GM23338 (cell line): ENCODE data around the gene ST8SIA6.

Experiments used
- CREB1 ChIP-seq: fragments of 250-450 bp; sonication (Bioruptor Pico); IDR thresholded peaks from 2 replicates; pipeline ENCODE4 v1.5.0; 2020; ENCODE audit warnings: low read depth, mild to moderate bottlenecking, moderate library complexity
- CTCF ChIP-seq, 2 experiments: fragments of 200-600 bp in 1 of 2; sonication (generic) in 1 of 2; conservative IDR thresholded peaks; 2 replicates each; pipeline versions ENCODE4 v1.5.1 to v1.6.1; 2016 to 2017; ENCODE audit warnings: antibody characterized with exemption in 2 of 2, low read depth in 2 of 2, mild to moderate bottlenecking in 2 of 2, moderate library complexity in 1 of 2
- EZH2 ChIP-seq: fragments of 200-600 bp; sonication (generic); IDR thresholded peaks from one replicate; pipeline ENCODE4 v1.8.0; 2017; ENCODE audit warnings: antibody characterized with exemption, mild to moderate bottlenecking, low read depth; ENCODE audit not compliant: unreplicated experiment
- EZH2phosphoT487 ChIP-seq: fragments of 200-600 bp; sonication (generic); IDR thresholded peaks from one replicate; pipeline ENCODE4 v1.8.1; 2018; ENCODE audit warnings: antibody characterized with exemption; ENCODE audit not compliant: unreplicated experiment
- JUNB ChIP-seq: IDR thresholded peaks from one replicate; pipeline ENCODE4 v1.6.1; 2016; ENCODE audit warnings: antibody characterized with exemption; ENCODE audit not compliant: unreplicated experiment
- POLR2AphosphoS5 ChIP-seq: IDR thresholded peaks from 2 replicates; pipeline ENCODE4 v1.6.1; 2016; ENCODE audit warnings: antibody characterized with exemption, low read depth
- REST ChIP-seq: IDR thresholded peaks from one replicate; pipeline ENCODE4 v1.6.1; 2018; ENCODE audit warnings: antibody characterized with exemption; ENCODE audit not compliant: unreplicated experiment
- STAT1 ChIP-seq: IDR thresholded peaks from one replicate; pipeline ENCODE4 v1.6.1; 2016; ENCODE audit warnings: antibody characterized with exemption; ENCODE audit not compliant: unreplicated experiment
- ZNF114 ChIP-seq: fragments of 250-450 bp; sonication (Bioruptor Pico); IDR thresholded peaks from 2 replicates; pipeline ENCODE4 v1.5.0; 2020; ENCODE audit warnings: mild to moderate bottlenecking, moderate library complexity
- ZNF331 ChIP-seq: fragments of 250-450 bp; sonication (Bioruptor Pico); IDR thresholded peaks from 2 replicates; pipeline ENCODE4 v1.5.0; 2020; ENCODE audit warnings: low read depth, mild to moderate bottlenecking, moderate library complexity
- TF ChIP-seq, protein P1 (sequence below): IDR thresholded peaks from 2 replicates; pipeline ENCODE4 v1.6.1; 2016; ENCODE audit warnings: antibody characterized with exemption

DNA sequence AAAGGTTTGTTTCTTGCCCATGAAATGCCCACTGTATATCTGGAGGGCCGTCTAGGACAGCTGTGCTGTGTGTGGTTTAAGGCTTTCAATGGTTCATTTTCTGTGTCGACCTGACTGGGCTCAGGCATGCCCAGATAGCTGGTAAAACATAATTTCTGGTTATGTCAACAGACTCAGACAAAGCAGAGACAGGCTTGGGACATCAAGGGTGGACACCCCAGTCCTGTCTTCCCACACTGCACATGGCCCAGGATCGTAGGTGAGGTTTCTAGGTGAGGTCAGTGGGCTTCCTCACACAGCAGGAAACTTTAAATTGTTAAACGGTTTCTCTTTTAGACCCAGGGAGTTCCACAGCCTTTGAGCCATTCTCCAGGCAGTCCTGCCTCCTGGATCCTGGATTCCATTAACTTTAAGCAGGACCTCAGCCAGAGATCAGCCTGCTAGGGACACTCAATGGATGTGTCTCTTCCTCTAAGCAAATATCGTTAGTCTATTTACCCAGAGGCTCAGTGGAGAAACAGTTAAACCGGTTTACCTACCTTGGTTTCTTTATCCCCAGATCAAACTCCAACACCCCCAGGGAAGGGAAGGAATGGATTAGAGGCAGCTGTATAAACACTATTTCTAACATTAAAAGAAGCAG lies 66.4 kb downstream of the ST8SIA6 start:
- TF ChIP-seq CTCF (conservative IDR thresholded peaks at IDR 0.05; ENCODE audit: low read depth in 2 of 2): no peak
- no peak for TF ChIP-seq EZH2phosphoT487
- TF ChIP-seq POLR2AphosphoS5: no peak
- TF ChIP-seq EZH2: no peak
- no peak for TF ChIP-seq REST
- no peak for TF ChIP-seq JUNB
- no peak for TF ChIP-seq ZNF331 (CRISPR knock-in tag)
- TF ChIP-seq, protein P1, sequence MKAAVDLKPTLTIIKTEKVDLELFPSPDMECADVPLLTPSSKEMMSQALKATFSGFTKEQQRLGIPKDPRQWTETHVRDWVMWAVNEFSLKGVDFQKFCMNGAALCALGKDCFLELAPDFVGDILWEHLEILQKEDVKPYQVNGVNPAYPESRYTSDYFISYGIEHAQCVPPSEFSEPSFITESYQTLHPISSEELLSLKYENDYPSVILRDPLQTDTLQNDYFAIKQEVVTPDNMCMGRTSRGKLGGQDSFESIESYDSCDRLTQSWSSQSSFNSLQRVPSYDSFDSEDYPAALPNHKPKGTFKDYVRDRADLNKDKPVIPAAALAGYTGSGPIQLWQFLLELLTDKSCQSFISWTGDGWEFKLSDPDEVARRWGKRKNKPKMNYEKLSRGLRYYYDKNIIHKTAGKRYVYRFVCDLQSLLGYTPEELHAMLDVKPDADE: no peak
- no peak for TF ChIP-seq CREB1 (CRISPR knock-in tag)
- no peak for TF ChIP-seq ZNF114
- TF ChIP-seq STAT1: no peak
